Kidney (tissue), 14 donors: ENCODE measurements around the gene CMTM7. TPM values are rescaled to one million over a fixed set of nuclear protein-coding genes. Genes with fewer than 3 reads are reported as not detected.

Experiments
- DNase-seq, 5 donors: peaks; one replicate each; pipeline ENCODE4 v3.0.0-alpha.2; 2013 to 2020
- FAIRE-seq: peaks from 2 replicates; lab custom pipeline; 2012; peaks lifted over from hg19 to GRCh38; lab: Jason Lieb, UNC
- H3K27ac ChIP-seq, 2 donors: one replicate each; pipeline ENCODE4 v1.7.0; 2013; ENCODE audit warnings: low read depth in 2 of 2, low read length in 2 of 2, inconsistent platforms in 1 of 2
- H3K27me3 ChIP-seq: one replicate; pipeline ENCODE4 v1.7.1; 2013; ENCODE audit warnings: low read length, inconsistent platforms; ENCODE audit not compliant: control insufficient read depth, insufficient read depth
- H3K36me3 ChIP-seq, 3 donors: one replicate each; pipeline versions ENCODE4 v1.7.0 to v1.7.1; 2013; ENCODE audit warnings: low read length in 3 of 3, control low read depth in 1 of 3, inconsistent platforms in 1 of 3; ENCODE audit not compliant: insufficient read depth in 3 of 3, control insufficient read depth in 2 of 3
- H3K4me1 ChIP-seq, 3 donors: one replicate each; pipeline versions ENCODE4 v1.7.0 to v1.7.1; 2013; ENCODE audit warnings: low read length in 3 of 3, inconsistent platforms in 1 of 3, low read depth in 1 of 3; ENCODE audit not compliant: control insufficient read depth in 2 of 3, insufficient read depth in 2 of 3
- H3K4me3 ChIP-seq, 3 donors: one replicate each; pipeline versions ENCODE4 v1.7.0 to v1.8.1; 2013; ENCODE audit warnings: low read length in 3 of 3, control low read depth in 1 of 3, inconsistent platforms in 1 of 3
- H3K9ac ChIP-seq, 3 donors: one replicate each; pipeline versions ENCODE4 v1.7.0 to v1.7.1; 2013; ENCODE audit warnings: low read length in 3 of 3, control low read depth in 1 of 3, inconsistent platforms in 1 of 3
- H3K9me3 ChIP-seq, 3 donors: one replicate each; pipeline versions ENCODE4 v1.7.0 to v1.7.1; 2013; ENCODE audit warnings: low read length in 3 of 3, control low read depth in 1 of 3, inconsistent platforms in 1 of 3; ENCODE audit not compliant: control insufficient read depth in 2 of 3, insufficient read depth in 1 of 3
- intact Hi-C: fragments of 100-400 bp; cut with DNase I; formaldehyde crosslinking; loops from one replicate; pipeline ENCODE4 v1.11.1; 2022
- polyA plus RNA-seq: library from polyadenylated mRNA; stranded (reverse); fragments of 350-450 nt; fragmentation: Illumina TruSeq; extraction: RNeasy Lipid Tissue Mini Kit (QIAGEN cat#74804); gene quantifications from one replicate; pipeline ENCODE4 v1.2.3, GENCODE V29; 2014; ENCODE audit warnings: low read depth, low replicate concordance; ENCODE audit not compliant: insufficient read depth
- total RNA-seq: library from RNA; stranded (reverse); fragmentation: NEBNext Ultra II Directional; extraction: Animal tissue kit (Norgen Biotek cat#: 25700); gene quantifications from one replicate; pipeline ENCODE4 v1.2.1, GENCODE V29; 2021
- TF ChIP-seq, protein P1 (sequence below): IDR thresholded peaks from 3 replicates; pipeline ENCODE4 v1.5.1; 2012; ENCODE audit warnings: mild to moderate bottlenecking, moderate library complexity, borderline replicate concordance; ENCODE audit not compliant: insufficient read depth; ENCODE audit errors: extremely low read depth
- donor health status: control.
- donor health status: control.
- donor health status: control.
- donor health status: control.
- donor health status: control.
- donor health status: DM: yes; HTN: yes; CAD: no.
- donor health status: Normal renal cell carcinoma (clear cell type).

Gene CMTM7
- total and polyA plus RNA-seq, 2 donors from 2014 or later, result 26.0 to 38.2 TPM

DNA sequence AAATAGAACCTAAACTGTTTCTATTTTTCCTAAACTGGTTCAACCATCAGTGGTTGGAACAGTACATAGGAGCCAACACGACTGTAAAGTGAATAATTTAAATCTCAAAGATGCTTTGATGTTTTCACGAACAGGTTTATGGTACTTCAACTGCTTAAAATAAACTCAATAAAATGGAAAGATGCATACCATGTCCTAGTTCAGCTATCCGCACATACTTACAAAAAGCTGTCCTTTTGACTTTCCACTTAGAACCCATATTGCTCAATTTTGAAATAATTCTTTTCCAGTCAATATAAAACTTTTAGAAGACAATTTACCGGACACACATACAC lies 110.1 kb downstream of the CMTM7 start:
- DNase-seq, result no peak
- H3K4me3 ChIP-seq, result peak overlapping the region; percentile 90 to 98 (median 96)
- no peaks in the 10 kb centered on the region for H3K36me3 ChIP-seq
- no peak for FAIRE-seq
- TF ChIP-seq, protein P1, sequence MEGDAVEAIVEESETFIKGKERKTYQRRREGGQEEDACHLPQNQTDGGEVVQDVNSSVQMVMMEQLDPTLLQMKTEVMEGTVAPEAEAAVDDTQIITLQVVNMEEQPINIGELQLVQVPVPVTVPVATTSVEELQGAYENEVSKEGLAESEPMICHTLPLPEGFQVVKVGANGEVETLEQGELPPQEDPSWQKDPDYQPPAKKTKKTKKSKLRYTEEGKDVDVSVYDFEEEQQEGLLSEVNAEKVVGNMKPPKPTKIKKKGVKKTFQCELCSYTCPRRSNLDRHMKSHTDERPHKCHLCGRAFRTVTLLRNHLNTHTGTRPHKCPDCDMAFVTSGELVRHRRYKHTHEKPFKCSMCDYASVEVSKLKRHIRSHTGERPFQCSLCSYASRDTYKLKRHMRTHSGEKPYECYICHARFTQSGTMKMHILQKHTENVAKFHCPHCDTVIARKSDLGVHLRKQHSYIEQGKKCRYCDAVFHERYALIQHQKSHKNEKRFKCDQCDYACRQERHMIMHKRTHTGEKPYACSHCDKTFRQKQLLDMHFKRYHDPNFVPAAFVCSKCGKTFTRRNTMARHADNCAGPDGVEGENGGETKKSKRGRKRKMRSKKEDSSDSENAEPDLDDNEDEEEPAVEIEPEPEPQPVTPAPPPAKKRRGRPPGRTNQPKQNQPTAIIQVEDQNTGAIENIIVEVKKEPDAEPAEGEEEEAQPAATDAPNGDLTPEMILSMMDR, result no peak
- H3K27ac ChIP-seq, result peak overlapping the region in 1 of 2 donors; percentile 90
- intact Hi-C loops, result no loop called here
- peaks cover 0 to 3% (median 0%) of the 10 kb centered on the region in 3 donors for H3K4me1 ChIP-seq
- no peaks in the 10 kb centered on the region for H3K27me3 ChIP-seq
- H3K9ac ChIP-seq, result peak overlapping the region; percentile 73 to 94 (median 89)
- no peaks in the 10 kb centered on the region for H3K9me3 ChIP-seq

- TF ChIP-seq, protein P1, result no peak
- intact Hi-C loops, result no loop called here
- H3K4me1 ChIP-seq, result peaks cover 0 to 3% (median 0%) of the 10 kb centered on the region in 3 donors
- H3K4me3 ChIP-seq, result peak within 1 kb of the TSS; percentile 90 to 98 (median 96)
- no peaks in the 10 kb centered on the region for H3K27me3 ChIP-seq
- H3K9me3 ChIP-seq, result no peaks in the 10 kb centered on the region
- H3K36me3 ChIP-seq, result no peaks in the 10 kb centered on the region
- FAIRE-seq (no peak), DNase-seq (peak; percentile 90 to 95 (median 93))
- peak within 1 kb of the TSS; percentile 73 to 94 (median 89) for H3K9ac ChIP-seq
- peak within 1 kb of the TSS; percentile 87 to 90 for H3K27ac ChIP-seq
Observed at GRCh38 chr3:32502118-32502945, 110.7 kb downstream of the CMTM7 start, which contains the start of gene CMTM6. CMTM6 (minus strand) TSS chr3:32502852; CDS start chr3:32502745, 107 bp downstream.

GRCh38 chr3:32502946-32503286 lies 111.3 kb downstream of the CMTM7 start:
- FAIRE-seq (no peak), DNase-seq (no peak)
- intact Hi-C loops, result no loop called here
- H3K9me3 ChIP-seq, result no peaks in the 10 kb centered on the region
- no peaks in the 10 kb centered on the region for H3K36me3 ChIP-seq
- H3K9ac ChIP-seq, result peak overlapping the region in 2 of 3 donors; percentile 68 to 70
- peaks cover 0 to 3% (median 0%) of the 10 kb centered on the region in 3 donors for H3K4me1 ChIP-seq
- peak overlapping the region; percentile 68 to 90 for H3K27ac ChIP-seq
- peak overlapping the region; percentile 82 to 98 (median 90) for H3K4me3 ChIP-seq
- no peaks in the 10 kb centered on the region for H3K27me3 ChIP-seq
- TF ChIP-seq, protein P1, result no peak

Other genes starting within 250 kb of the CMTM7 start
- 5.4 TPM for gene CMTM8, start 153.2 kb upstream of the CMTM7 start, total RNA-seq
- gene CMTM8, start 153.2 kb upstream of the CMTM7 start, polyA plus RNA-seq, result 9.6 TPM
- gene CMTM6, start 111.0 kb downstream of the CMTM7 start, total RNA-seq, result 63.3 TPM
- gene CMTM6, start 111.0 kb downstream of the CMTM7 start, polyA plus RNA-seq, result 22.2 TPM
- 28.2 TPM for gene DYNC1LI1, start 179.0 kb downstream of the CMTM7 start, total RNA-seq
- 24.3 TPM for gene DYNC1LI1, start 179.0 kb downstream of the CMTM7 start, polyA plus RNA-seq